Activated CD4-positive, alpha-beta T cell treated with anti-CD3 and anti-CD28 coated beads for 4 hours (primary cell): Measurements from ENCODE around the gene AKR1D1.
"Not testable (repeated sequence)": the region's sequence is repeated elsewhere in the genome, so short reads cannot be mapped to it uniquely, and the experiment has no call there.

Source experiments
- DNase-seq, 2 donors: peaks; one replicate each; pipeline ENCODE4 v3.0.0-alpha.2; 2020

Gene AKR1D1, protein sequence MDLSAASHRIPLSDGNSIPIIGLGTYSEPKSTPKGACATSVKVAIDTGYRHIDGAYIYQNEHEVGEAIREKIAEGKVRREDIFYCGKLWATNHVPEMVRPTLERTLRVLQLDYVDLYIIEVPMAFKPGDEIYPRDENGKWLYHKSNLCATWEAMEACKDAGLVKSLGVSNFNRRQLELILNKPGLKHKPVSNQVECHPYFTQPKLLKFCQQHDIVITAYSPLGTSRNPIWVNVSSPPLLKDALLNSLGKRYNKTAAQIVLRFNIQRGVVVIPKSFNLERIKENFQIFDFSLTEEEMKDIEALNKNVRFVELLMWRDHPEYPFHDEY

DNA sequence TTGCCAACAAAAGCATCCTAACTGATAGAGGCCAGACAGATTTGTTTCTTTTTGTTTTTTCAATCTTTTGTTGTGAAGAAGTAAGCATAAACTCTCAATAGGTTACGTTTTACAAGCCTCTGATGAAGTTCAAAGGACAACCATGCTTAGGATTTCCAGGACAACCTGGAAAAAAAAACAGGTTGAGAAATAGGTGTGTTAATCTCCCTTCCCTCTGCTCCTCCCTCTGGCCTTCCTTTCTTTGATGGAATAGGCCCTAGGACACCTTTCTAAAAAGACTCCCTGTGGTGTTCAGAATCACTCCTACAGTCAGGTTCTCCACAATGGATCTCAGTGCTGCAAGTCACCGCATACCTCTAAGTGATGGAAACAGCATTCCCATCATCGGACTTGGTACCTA is at the start of gene AKR1D1:
AKR1D1 (plus strand) TSS at position 264 of the 400 bp plus-strand sequence; CDS start at position 324, 60 bp downstream.
- DNase-seq = no peak

DNA sequence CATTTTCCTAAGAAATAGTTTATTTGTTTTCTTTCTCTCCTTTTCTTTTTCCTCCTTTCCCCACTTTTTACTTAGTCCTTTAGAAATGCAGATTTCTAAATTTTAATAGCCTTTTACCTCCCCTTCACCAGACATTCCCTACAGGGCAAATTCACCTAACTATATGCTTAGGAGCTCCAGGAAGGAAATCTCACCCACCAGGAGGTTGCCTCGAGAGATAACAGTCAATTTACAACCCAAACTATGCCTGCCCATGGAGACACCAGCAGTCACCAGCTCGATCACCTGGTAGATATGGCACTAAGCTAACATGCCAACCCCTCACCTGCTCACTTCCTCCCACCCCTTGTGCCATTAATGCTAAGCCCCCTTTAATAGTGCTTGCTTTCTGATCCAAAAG is 49.2 kb upstream of the AKR1D1 start:
- DNase-seq = no peak

DNA sequence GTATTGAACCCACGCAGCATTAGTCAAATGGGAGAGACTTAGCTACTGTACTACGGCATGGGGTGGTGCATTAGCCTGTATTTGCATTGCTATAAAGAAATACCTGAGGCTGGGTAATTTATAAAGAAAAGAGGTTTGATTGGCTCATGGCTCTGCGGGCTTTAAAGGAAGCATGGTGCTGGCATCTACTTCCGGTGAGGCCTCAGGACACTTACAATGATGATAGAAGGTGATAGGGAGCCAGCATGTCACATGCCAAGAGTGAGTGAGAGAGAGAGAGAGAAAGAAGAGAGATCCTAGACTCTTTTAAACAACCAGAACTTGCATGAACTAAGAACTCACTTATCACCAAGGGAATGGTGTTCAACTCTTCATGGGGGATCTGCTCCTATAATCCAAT is 47.1 kb upstream of the AKR1D1 start:
- DNase-seq = no peak

DNA sequence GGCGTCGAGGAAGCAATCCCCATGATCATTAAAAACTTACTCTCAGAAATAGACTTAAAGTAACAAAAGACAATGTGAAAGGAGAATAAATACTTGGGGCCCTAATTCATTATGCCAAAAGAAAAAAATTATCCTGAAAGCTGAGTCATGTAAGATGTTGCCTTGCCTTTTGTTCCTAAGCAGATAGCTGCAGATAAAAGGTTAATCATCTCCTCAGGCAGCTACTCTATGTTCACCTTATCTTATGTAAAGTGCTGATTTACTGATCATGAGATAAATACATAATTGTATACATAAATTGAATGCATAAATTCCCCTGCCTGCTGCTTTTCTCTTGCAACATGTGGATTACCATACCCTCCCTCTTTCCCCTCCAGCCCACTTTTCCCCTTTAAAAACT is 46.3 kb upstream of the AKR1D1 start:
- no peak for DNase-seq

DNA sequence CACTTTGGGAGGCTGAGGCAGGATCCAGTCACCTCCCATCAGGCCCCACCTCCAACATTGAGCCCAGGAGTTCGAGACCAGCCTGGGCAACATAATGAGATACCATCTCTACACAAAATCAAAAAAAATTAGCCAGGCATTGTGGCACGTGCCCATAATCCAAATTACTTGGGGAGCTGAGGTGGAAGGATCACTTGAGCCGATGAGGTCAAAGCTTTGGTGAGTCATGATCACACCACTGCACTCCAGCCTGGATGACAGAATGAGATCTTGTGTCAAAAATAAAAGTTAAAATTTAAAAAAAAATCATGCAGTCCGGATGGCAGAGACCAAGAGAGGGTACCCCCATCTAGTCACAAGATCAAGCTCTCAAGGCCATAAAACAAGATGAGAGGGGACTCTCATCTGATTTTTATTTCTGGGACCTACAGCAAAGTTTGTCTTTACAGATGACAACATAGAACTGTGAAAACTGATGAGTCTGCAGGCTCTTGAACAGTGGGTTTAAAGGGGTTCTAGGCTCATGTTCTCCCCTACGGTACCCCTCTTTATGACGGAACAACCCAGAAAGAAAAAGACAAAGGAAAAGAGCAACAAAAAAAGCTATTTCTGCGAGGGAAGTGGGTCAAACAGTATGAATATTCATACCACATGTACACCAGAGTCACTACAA is 45.4 kb upstream of the AKR1D1 start:
- DNase-seq = no peak

DNA sequence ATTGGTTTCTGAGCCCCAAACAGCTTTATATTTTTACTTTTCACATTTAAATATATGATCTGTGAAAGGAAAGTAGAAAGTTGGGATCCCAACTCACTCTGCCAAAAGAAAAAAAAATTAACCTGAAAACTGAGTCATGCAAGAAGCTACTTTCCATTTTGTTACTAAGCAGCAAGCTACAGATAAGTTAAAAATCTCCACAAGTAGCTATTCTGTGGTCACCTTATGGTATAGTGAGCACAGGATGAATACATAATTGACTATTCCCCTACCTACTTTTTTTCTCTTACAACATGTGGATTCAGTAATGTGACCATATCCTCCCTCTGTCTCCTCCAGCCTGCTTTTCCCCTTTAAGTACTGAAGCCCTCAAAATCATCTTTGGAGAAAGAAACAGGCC is 44.1 kb upstream of the AKR1D1 start:
- DNase-seq = no peak

DNA sequence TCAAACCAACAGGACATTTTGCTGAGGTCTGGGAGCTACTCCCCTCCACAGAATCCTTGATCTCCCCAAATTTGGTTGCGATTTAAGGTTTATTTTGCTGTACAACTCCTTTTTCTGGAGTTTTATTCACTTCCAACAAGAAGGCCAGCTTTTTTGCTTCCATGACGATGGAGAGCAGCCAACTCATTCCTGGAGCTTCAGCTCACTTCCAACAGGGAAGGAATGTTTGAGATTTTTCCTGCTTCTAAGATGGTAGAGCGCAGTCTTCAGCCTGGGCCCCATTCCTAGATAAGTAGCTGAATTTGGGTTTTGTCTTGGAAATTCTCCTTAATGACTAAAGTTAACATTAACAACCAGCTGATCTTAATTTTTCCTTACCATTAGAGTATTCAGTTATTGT is 43.5 kb upstream of the AKR1D1 start:
- no peak for DNase-seq

DNA sequence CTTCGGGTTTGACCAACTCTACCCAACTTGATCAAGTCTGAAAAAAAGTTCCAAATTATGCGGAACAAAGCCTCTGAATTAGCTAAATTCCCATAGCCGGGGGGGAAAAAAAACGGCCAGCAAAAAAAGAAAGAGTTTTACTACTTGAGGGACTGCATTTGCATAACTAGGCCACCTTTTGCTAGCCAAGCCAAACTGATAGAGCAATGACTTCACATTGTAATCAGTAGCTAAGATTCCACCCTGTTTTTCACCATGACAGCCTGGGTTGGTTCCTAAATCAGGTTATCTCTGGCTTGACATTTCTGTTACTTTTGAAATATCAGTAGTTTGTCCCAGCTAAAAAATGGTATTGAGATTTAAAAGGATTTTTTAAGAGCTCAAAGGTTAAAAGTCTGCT is 43.0 kb upstream of the AKR1D1 start:
- no peak for DNase-seq

DNA sequence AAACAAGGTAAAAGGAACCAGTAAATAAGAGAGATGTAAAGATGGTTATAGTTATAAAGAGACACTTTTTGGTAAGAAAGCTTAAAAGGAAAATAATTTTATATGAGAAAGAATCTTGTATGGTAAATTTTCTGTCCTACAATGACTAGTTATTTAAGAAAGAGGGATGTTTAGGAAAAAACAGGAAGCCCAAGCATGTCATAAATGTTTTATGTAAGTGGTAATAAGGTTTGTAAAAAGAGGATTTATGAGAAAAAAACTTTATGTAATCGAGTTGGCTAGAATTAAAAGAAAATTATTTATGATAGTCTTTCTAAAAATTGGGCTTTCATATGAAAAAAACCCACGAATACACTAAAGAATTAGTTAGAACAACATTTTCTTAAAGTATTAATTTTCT is 40.1 kb upstream of the AKR1D1 start:
- no peak for DNase-seq

DNA sequence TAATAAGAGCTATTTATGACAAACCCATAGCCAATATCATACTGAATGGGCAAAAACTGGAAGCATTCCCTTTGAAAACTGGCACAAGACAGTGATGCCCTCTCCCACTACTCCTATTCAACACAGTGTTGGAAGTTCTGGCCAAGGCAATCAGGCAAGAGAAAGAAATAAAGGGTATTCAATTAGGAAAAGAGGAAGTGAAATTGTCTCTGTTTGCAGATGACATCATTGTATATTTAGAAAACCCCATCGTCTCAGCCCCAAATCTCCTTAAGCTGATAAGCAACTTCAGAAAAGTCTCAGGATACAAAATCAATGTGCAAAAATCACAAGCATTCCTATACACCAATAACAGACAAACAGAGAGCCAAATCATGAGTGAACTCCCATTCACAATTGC is 36.2 kb upstream of the AKR1D1 start:
- DNase-seq = not testable (repeated sequence)

DNA sequence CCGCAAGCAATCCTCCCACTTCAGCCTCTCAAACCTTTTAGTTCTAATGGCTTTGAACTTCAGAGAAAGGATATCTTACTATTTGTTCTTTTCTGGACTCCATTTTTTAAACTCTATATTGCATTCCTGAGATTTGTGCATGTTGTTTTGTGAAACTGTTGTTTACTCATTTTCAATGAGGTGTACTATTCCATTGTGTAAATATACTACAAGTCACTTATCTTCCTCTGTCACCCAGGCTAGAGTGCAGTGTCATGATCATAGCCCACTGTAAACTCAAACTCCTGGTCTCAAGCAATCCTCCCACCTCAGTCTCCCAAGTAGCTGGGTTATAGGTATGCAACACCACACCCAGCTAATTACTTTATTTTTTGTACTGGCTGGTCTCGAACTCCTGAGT is 31.4 kb upstream of the AKR1D1 start:
- DNase-seq = no peak

DNA sequence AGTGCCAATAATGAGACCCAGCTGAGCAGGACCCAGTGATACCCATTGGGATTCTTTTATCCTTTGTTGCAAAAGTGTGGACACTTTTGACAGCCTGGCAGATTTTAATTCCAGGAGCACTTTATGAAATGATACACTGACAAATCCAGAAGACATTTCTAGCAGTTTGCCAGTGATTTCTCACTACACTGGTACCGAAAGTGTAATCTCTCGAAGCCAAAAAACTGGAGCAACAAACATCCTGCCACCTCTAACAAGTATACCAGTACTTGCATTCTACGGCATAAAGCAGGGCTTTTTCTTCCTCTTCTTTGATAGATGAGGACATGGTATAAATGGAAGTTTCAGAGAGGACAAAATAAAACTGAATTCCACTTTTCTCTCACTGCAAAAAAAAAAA is 28.4 kb upstream of the AKR1D1 start:
- DNase-seq = no peak

DNA sequence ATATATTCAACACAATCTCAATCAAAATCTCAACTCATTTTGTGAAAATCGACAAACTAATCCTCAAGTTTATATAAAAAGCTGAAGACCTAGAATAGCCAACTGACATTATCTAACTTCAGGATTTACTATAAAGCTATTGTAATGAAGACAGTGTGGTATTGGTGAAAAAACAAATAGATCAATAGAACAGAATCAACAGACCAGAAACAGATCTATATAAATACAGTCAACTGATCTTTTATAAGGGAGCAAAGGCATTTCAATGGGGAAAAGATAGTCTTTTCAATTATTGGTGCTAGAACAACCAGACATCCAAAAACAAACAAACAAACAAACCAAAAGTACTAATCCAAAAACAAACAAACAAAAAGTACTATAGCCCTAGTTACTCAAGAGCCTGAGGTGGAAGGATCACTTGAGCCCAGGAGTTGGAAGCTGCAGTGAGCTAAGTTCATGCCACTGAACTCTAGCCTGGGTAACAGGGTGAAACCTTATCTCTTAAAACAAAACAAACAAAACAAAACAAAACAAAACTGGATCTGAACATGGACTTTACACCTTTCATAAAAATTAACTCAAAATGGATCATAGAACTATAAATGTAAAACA is 26.6 kb upstream of the AKR1D1 start:
- DNase-seq = no peak

DNA sequence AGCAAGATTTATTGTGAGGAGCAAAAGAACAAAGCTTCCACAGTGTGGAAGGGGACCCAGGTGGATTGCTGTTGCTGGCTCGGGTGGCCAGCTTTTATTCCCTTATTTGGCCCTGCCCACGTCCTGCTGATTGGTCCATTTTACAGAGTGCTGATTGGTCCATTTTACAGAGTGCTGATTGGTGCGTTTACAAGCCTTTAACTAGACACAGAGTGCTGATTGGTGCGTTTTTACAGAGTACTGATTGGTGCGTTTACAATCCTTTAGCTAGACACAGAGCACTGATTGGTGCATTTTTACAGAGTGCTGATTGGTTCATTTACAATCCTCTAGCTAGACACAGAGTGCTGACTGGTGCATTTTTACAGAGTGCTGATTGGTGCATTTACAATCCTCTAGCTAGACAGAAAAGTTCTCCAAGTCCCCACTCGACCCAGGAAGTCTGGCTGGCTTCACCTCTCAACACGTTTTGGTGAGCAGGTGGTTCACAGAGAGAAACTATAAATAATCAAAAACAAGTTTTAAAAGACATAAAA is 24.5 kb upstream of the AKR1D1 start:
- not testable (repeated sequence) for DNase-seq

DNA sequence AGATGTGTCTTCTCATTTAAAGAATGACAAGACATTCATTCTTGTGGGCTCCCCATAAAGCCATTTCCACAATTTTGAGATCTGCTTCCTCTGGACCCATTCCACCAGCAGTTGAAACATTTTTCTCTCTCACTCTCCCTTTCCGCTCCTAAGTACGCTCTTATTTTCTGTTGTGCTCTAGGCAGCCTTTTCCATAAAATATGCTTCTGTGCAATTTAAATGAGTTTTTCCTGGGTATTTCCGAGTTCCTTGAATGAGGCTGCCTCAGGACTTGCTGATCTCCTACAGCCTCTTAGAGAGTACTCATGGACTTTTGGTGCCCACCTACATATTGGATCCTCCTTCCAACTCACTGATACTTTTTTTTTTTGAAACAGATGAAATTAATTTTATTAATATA is 23.6 kb upstream of the AKR1D1 start:
- DNase-seq = no peak

DNA sequence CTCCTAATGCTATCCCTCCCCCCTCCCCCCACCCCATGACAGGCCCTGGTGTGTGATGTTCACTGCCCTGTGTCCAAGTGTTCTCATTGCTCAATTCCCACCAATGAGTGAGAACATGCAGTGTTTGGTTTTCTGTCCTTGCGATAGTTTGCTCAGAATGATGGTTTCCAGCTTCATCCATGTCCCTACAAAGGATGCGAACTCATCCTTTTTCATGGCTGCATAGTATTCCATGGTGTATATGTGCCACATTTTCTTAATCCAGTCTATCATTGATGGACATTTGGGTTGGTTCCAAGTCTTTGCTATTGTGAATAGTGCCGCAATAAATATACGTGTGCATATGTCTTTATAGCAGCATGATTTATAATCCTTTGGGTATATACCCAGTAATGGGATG is 20.6 kb upstream of the AKR1D1 start:
- not testable (repeated sequence) for DNase-seq

DNA sequence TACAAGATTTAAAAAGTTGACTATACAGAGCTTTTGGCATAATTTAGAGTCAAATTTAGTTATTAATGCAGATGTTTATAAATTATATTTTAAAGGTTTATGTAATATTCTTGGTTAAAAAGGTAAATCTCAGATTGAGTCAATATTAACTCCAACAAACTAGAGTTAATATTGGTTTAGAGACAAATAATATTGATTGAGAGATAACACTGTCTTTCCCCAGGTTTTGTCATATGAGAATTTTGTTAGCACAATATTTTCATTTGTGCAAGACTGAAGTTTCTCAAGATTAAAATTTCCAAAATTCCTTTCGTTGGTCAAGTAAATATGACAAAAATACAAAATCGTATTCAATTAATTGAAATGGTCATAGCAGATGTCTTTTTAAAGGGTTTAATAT is 12.9 kb upstream of the AKR1D1 start:
- no peak for DNase-seq

DNA sequence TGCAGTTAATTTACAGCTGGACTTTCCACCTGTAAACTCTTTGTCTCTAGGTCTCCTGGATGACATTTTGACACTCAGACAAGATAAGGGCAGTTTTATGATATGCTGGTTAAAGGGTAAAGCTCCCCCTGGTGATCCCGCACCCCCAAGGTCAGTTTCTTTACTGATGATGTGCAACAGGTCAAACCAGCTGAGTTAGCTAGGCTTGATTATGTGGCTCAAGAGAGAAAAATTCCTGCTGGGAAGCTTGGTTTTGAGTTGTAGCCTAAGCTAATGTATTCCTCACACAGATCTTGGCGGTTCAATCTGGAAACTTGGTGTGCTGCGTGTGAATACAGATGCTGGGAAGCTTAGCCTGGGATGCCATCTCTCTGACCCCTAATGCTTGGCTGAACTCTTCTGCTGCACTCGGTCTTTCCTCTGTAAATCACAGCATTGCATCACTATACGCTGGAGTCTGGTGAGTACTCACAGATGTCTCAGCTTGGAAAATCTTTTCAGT is 11.4 kb upstream of the AKR1D1 start:
- no peak for DNase-seq

DNA sequence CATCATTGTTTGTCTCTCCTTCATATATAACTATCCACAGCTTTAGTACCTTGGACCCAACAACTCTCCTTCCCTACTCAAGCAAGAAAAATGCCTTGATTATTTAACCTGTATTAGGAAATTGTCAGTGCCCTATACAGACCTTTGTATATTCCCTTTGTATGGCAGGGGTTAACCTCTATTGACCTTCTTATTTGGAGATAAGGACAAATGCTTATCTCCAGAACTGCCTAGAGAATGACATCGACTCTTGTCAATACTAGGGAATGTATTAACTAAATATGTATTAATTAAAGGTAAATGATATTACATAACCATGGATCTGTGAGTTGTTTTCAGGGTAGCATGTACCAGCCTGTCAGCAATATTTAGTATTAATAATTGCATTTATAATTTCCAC is 10.4 kb upstream of the AKR1D1 start:
- DNase-seq = no peak

DNA sequence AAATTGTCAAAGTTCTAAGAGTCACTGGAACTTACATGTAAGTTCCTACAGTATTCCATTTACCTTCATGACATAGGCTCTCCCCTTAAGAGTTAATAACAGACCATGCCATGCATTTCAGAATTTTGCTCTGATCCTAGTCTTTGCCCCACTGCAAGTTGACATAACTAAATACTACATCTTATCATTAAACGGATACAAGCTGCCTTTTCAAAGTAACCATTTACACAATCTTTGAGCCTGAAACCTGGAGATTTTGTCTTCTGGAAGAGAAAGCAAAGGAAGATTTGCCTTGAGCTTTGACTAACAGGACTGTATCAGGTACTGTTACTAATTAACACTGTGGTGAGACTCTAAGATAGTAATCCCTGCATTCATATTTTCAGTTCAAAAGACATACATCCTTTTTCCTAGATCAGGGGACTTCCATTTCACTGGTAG is 9.3 kb upstream of the AKR1D1 start:
- no peak for DNase-seq

DNA sequence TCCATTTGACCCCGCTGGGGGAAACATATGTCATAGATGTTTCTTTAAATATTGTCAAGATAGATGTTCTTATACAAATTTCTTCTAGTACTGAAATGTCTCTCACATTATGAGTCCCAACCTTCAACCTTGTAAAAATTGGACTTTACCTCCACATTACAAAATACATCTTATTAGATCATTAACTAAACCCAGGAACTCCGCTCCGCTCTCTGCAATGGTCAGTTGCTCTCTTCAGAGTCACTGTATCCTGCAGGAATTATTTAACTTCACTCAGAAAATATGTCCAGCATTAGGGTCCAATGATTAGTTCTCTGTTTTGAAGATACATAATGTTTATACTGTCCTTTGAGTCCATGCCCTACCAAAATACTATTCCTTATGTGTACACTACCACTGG is 8.5 kb upstream of the AKR1D1 start:
- no peak for DNase-seq

DNA sequence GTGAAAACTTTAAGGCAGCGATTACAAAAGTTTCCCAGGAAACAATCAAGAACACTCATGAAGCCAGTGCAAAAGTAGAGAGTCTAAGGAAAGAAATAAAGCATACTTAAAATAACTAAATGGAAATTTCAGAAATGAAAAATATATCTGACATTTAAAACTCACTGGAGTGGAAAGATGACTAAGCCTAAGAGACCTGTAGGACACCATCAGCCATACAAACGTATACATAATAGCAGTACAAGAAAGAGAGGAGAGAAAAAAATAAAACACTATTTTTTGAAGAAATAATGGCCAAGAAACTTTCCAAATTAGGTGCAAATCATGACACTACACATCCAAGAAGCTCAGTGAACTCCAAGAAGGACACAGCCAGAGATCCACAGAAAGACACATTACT is 5.4 kb upstream of the AKR1D1 start:
- DNase-seq = no peak

DNA sequence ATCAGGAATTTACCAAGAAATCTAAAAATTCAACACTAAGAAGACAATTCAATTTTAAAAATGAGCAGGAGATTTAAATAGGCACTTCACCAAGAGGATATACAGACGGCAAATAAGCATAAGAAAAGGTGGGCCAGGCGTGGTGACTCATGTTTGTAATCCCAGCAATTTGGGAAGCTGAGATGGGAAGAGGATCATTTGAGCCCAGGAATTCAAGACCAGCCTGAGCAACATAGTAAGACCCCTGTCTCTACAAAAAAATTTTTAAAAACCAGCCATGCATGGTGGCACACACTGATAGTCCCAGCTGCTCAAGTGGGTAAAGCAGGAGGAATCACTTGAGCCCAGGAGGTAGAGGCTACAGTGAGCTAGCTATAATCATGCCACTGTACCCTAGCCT is 3.5 kb upstream of the AKR1D1 start:
- DNase-seq = no peak

DNA sequence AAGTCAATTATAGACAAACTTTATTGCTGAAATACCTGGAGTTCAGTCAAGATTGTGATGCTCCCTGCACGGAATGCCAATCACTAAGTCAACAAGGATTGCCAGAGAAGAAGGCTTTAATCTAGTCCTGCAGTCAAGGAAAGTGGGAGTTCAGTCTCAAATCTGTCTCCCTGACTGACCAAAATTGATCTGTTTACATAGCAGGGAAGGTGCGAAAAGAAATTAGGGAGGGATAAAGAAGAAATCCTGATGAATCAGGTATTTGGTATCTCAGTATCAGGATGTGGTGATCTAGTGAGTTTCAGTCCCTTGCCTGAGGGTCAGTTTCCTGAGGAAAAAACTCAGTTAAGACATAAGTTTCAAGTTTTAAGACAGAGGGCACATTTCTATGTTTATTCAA is 2.1 kb upstream of the AKR1D1 start:
- no peak for DNase-seq
